DND-41 (cell line): ENCODE measurements around the gene DAZAP1.

Experiments used
- ATAC-seq: fragments of 200-7000 bp; cut with Tn5 transposase; 3 replicates; pipeline ENCODE4 v1.9.1; 2021; ENCODE audit warnings: low read depth; ENCODE audit not compliant: insufficient read depth
- DNase-seq: peaks from one replicate; pipeline ENCODE4 v3.0.0-alpha.2; 2020
- H2AFZ ChIP-seq: 2 replicates; pipeline ENCODE4 v1.6.0; 2012; ENCODE audit warnings: low read depth, low read length
- H3K27ac ChIP-seq: 2 replicates; pipeline ENCODE4 v1.5.1; 2012; ENCODE audit warnings: low read length, inconsistent platforms
- H3K27me3 ChIP-seq: fragments of 200-600 bp; sonication (generic); 2 replicates; pipeline ENCODE4 v1.6.0; 2012; ENCODE audit warnings: low read length, mild to moderate bottlenecking, inconsistent platforms; ENCODE audit not compliant: insufficient read depth, poor library complexity
- H3K36me3 ChIP-seq: 2 replicates; pipeline ENCODE4 v1.5.1; 2012; ENCODE audit warnings: low read length, inconsistent platforms; ENCODE audit not compliant: insufficient read depth
- H3K4me1 ChIP-seq: 2 replicates; pipeline ENCODE4 v1.5.1; 2012; ENCODE audit warnings: mild to moderate bottlenecking, low read length; ENCODE audit not compliant: insufficient read depth
- H3K4me2 ChIP-seq: 2 replicates; pipeline ENCODE4 v1.6.0; 2012; ENCODE audit warnings: mild to moderate bottlenecking, moderate library complexity, low read length, inconsistent platforms; ENCODE audit not compliant: insufficient read depth
- H3K4me3 ChIP-seq, 2 experiments: fragments of 200-600 bp in 1 of 2; shearing (Covaris generic) in 1 of 2; 2 replicates each; pipeline ENCODE4 v1.5.1; 2012 to 2016; ENCODE audit warnings: inconsistent platforms in 2 of 2, low read length in 2 of 2, mild to moderate bottlenecking in 2 of 2, low read depth in 1 of 2, moderate library complexity in 1 of 2
- H3K79me2 ChIP-seq: 2 replicates; pipeline ENCODE4 v1.6.0; 2012; ENCODE audit warnings: low read length, inconsistent platforms; ENCODE audit not compliant: insufficient read depth
- H3K9ac ChIP-seq: 2 replicates; pipeline ENCODE4 v1.6.0; 2012; ENCODE audit warnings: low read depth, mild to moderate bottlenecking, inconsistent platforms, low read length, moderate library complexity
- H3K9me3 ChIP-seq: 2 replicates; pipeline ENCODE4 v1.5.1; 2012; ENCODE audit warnings: low read length, moderate library complexity, mild to moderate bottlenecking, inconsistent platforms; ENCODE audit not compliant: insufficient read depth, severe bottlenecking
- H4K20me1 ChIP-seq: 2 replicates; pipeline ENCODE4 v1.6.0; 2012; ENCODE audit warnings: low read length; ENCODE audit not compliant: insufficient read depth
- EZH2 ChIP-seq: IDR thresholded peaks from 3 replicates; pipeline ENCODE4 v1.6.1; 2012; ENCODE audit warnings: borderline replicate concordance, low read depth, mild to moderate bottlenecking, moderate library complexity, low read length, inconsistent platforms; ENCODE audit not compliant: severe bottlenecking
- TF ChIP-seq, protein P1 (sequence below): IDR thresholded peaks from 2 replicates; pipeline ENCODE4 v1.5.1; 2012; ENCODE audit warnings: borderline replicate concordance, low read length, moderate library complexity, mild to moderate bottlenecking; ENCODE audit not compliant: poor library complexity, severe bottlenecking; ENCODE audit errors: extremely low read depth

The DAZAP1 gene

DNA sequence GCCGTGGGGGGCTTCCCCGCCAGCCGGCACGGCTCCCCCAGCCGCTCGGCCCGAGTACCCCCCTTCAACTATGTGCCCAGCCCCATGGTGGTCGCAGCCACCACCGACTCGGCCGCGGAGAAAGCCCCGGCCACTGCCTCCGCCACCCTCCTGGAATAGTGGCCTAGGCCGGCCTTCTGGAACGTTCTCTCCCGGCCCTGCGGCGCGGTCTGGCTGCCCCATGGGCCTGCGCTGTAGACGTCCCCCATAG, 62.6 kb downstream of the DAZAP1 start:
- Histone ChIP-seq H3K4me1 (peaks cover 23% of the 10 kb centered on the region), H3K9ac (no peak overlapping the region), H3K27me3 (no peaks in the 10 kb centered on the region), H3K36me3 (peaks cover 6% of the 10 kb centered on the region; the same call in 1 of the 2 replicates), H3K4me3 (no peak overlapping the region), H3K4me2 (peak overlapping the region; percentile 69), H4K20me1 (peaks cover 72% of the 10 kb centered on the region), H2AFZ (no peak overlapping the region), H3K27ac (no peak overlapping the region), H3K9me3 (no peaks in the 10 kb centered on the region), H3K79me2 (peaks cover 7% of the 10 kb centered on the region; the same call in 1 of the 2 replicates)
- DNase-seq (no peak), ATAC-seq (no peak)
- TF ChIP-seq EZH2: no peak
- TF ChIP-seq, protein P1, sequence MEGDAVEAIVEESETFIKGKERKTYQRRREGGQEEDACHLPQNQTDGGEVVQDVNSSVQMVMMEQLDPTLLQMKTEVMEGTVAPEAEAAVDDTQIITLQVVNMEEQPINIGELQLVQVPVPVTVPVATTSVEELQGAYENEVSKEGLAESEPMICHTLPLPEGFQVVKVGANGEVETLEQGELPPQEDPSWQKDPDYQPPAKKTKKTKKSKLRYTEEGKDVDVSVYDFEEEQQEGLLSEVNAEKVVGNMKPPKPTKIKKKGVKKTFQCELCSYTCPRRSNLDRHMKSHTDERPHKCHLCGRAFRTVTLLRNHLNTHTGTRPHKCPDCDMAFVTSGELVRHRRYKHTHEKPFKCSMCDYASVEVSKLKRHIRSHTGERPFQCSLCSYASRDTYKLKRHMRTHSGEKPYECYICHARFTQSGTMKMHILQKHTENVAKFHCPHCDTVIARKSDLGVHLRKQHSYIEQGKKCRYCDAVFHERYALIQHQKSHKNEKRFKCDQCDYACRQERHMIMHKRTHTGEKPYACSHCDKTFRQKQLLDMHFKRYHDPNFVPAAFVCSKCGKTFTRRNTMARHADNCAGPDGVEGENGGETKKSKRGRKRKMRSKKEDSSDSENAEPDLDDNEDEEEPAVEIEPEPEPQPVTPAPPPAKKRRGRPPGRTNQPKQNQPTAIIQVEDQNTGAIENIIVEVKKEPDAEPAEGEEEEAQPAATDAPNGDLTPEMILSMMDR: no peak

DNA sequence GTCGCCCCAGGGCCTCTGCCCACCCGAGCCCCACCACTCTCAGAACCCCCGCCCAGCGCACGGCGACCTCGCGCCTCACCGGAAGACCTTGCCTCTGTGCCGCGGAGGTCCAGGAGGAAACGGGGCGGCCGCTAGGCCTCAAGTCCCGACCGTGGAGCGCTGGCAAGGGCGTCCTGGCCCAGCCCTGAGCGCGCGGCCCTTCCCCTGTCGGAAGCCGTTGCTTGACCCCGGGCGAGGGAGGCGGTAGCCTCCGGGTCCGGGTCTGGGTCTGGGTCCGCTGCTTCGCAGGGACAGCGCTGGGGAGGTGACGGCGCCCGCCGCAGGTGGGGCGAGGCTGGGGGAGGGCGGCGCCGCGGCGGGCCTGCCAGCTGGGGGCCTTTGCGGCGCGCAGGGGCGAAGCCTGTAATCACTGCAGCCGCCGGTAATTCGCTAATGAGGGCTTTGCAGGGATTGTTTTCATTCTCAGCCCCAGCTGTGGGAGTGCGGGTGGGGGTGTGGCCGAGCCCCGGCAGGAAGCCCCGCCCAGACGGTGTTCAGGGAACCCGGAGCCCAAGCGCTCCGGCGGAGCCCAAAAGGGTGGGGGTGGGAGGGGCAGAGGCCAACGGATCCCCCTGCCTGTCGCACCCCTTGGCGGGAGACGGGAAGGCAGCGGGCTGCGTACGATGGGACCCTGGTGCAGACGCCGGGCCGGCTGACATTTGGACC, 63.1 kb downstream of the DAZAP1 start:
- no peak overlapping the region for H3K27ac ChIP-seq
- peak overlapping the region; percentile 69 for H3K4me2 ChIP-seq
- no peaks in the 10 kb centered on the region for H3K9me3 ChIP-seq
- H3K79me2 ChIP-seq: peaks cover 12% of the 10 kb centered on the region; the same call in 1 of the 2 replicates
- DNase-seq: peak; percentile 88
- peaks cover 72% of the 10 kb centered on the region for H4K20me1 ChIP-seq
- H3K4me1 ChIP-seq: peaks cover 23% of the 10 kb centered on the region
- no peaks in the 10 kb centered on the region for H3K27me3 ChIP-seq
- H2AFZ ChIP-seq: no peak overlapping the region
- ATAC-seq: peak; percentile 87
- TF ChIP-seq EZH2: no peak
- TF ChIP-seq, protein P1: no peak
- H3K36me3 ChIP-seq: peaks cover 10% of the 10 kb centered on the region
- peak overlapping the region in 1 of 2 experiments; percentile 44; a peak in 2 of 4 replicates for H3K4me3 ChIP-seq
- peak overlapping the region; percentile 39; the same call in 1 of the 2 replicates for H3K9ac ChIP-seq

DNA sequence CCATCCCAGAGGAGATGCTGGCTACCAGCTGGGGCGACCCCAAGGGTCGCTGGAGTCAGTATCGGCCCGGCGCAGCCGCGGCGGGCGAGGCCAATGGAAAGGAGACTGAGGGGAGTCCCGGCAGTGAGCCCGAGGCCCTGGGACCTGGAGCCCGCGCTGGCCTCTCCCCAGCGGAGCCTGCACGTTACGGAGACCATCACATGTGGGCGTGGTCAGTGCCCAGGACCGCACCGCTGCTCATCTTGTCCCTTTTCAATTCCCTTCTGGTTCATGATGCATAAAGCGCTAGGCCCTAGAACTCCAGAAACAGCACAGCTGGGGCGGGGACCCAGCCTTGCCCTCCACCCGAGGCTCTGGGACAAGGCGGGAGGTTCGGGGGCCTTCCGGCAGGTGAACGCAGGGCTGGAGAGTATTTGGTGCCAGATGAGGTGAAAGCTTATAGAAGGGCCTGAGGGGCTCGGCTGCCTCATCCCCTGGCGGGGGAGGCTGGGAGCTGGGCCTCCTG, 63.7 kb downstream of the DAZAP1 start:
- H3K79me2 ChIP-seq: peaks cover 17% of the 10 kb centered on the region; the same call in 1 of the 2 replicates
- peak overlapping the region; percentile 69 for H3K4me2 ChIP-seq
- H3K4me3 ChIP-seq: peak overlapping the region in 1 of 2 experiments; percentile 44; a peak in 2 of 4 replicates
- no peaks in the 10 kb centered on the region for H3K9me3 ChIP-seq
- peaks cover 75% of the 10 kb centered on the region for H4K20me1 ChIP-seq
- H3K27ac ChIP-seq: no peak overlapping the region
- no peak overlapping the region for H2AFZ ChIP-seq
- peaks cover 14% of the 10 kb centered on the region for H3K36me3 ChIP-seq
- peaks cover 23% of the 10 kb centered on the region for H3K4me1 ChIP-seq
- TF ChIP-seq EZH2: no peak
- TF ChIP-seq, protein P1: no peak
- H3K27me3 ChIP-seq: no peaks in the 10 kb centered on the region
- ATAC-seq: peak; percentile 22; the same call in 2 of the 3 replicates
- DNase-seq: no peak
- peak overlapping the region; percentile 39; the same call in 1 of the 2 replicates for H3K9ac ChIP-seq
